ENCODE data around the gene UBE2E1. TPM values are rescaled to one million over a fixed set of nuclear protein-coding genes. Genes with fewer than 3 reads are reported as not detected.
"Not testable (repeated sequence)": the region's sequence is repeated elsewhere in the genome, so short reads cannot be mapped to it uniquely, and the experiment has no call there.

UBE2E1 gene
- total RNA-seq, 1 donor from 2014 or later, result 78.8 TPM

- Mint-ChIP-seq H3K4me1 (ENCODE audit: low read depth) (peaks cover 57% of the 10 kb centered on the region), H3K4me3 (peak overlapping the region; percentile 99), H3K36me3 (ENCODE audit: low read depth) (peaks cover 42% of the 10 kb centered on the region), H3K27ac (peak overlapping the region; percentile 12), H3K27me3 (ENCODE audit: insufficient read depth) (peaks cover 5% of the 10 kb centered on the region), H3K9me3 (no peaks in the 10 kb centered on the region)
- intact Hi-C loops (cut with micrococcal nuclease), result loop anchor here (1.0 to 10.0 kb wide), 6 partner anchors 27 to 1869 kb away; partner anchors contain the start of genes NGLY1 and UBE2E2
- DNase-seq (ENCODE audit: low spot score), result no peak
These were observed 109.9 kb downstream of the UBE2E1 start for GRCh38 chr3:23915537-23916108.

- Mint-ChIP-seq H3K27me3 (ENCODE audit: insufficient read depth) (peaks cover 6% of the 10 kb centered on the region), H3K4me3 (peak overlapping the region; percentile 99), H3K4me1 (ENCODE audit: low read depth) (peaks cover 58% of the 10 kb centered on the region), H3K36me3 (ENCODE audit: low read depth) (peaks cover 45% of the 10 kb centered on the region), H3K27ac (peak overlapping the region; percentile 97), H3K9me3 (no peaks in the 10 kb centered on the region)
- intact Hi-C loops (cut with micrococcal nuclease), result loop anchor here (1.0 to 10.0 kb wide), 6 partner anchors 28 to 1868 kb away; partner anchors contain the start of genes NGLY1 and UBE2E2
- no peak for DNase-seq (ENCODE audit: low spot score)
These were observed 110.6 kb downstream of the UBE2E1 start for GRCh38 chr3:23916152-23916885.

GRCh38 chr3:23916886-23917678 lies 111.3 kb downstream of the UBE2E1 start, which contains the start of the genes NKIRAS1 and RPL15:
TSS of gene NKIRAS1 (minus strand) at chr3:23916990. CDS start at chr3:23910904, 6,086 bp downstream.
TSS of gene RPL15 (plus strand) at chr3:23917132. CDS start at chr3:23917860, 728 bp downstream.
- peak within 1 kb of the TSS; percentile 97 for H3K27ac Mint-ChIP-seq
- peaks cover 49% of the 10 kb centered on the region for H3K36me3 Mint-ChIP-seq (ENCODE audit: low read depth)
- peaks cover 8% of the 10 kb centered on the region for H3K27me3 Mint-ChIP-seq (ENCODE audit: insufficient read depth)
- peak within 1 kb of the TSS; percentile 99 for H3K4me3 Mint-ChIP-seq
- intact Hi-C loops (cut with micrococcal nuclease), result loop anchor here (1.0 to 10.0 kb wide), 8 partner anchors 28 to 1868 kb away; partner anchors contain the start of genes NGLY1, NR1D2 and UBE2E2
- DNase-seq (ENCODE audit: low spot score), result peak; percentile 96
- H3K4me1 Mint-ChIP-seq (ENCODE audit: low read depth), result peaks cover 58% of the 10 kb centered on the region
- H3K9me3 Mint-ChIP-seq, result no peaks in the 10 kb centered on the region

- H3K27me3 Mint-ChIP-seq (ENCODE audit: insufficient read depth); H3K9me3 Mint-ChIP-seq; DNase-seq (ENCODE audit: low spot score): not testable (repeated sequence)
- peak overlapping the region; percentile 99 for H3K4me3 Mint-ChIP-seq
- H3K36me3 Mint-ChIP-seq (ENCODE audit: low read depth), result peaks cover 49% of the 10 kb centered on the region
- H3K27ac Mint-ChIP-seq, result peak overlapping the region; percentile 97
- intact Hi-C loops (cut with micrococcal nuclease), result loop anchor here (1.0 to 10.0 kb wide), 7 partner anchors 28 to 1867 kb away; partner anchors contain the start of genes NGLY1, NR1D2 and UBE2E2
- H3K4me1 Mint-ChIP-seq (ENCODE audit: low read depth), result peaks cover 58% of the 10 kb centered on the region
These were observed 112.0 kb downstream of the UBE2E1 start for GRCh38 chr3:23917679-23918303.

GRCh38 chr3:23918331-23918730 lies 112.6 kb downstream of the UBE2E1 start:
- H3K27me3 Mint-ChIP-seq (ENCODE audit: insufficient read depth); DNase-seq (ENCODE audit: low spot score); H3K9me3 Mint-ChIP-seq: not testable (repeated sequence)
- H3K4me1 Mint-ChIP-seq (ENCODE audit: low read depth), result peaks cover 58% of the 10 kb centered on the region
- H3K27ac Mint-ChIP-seq, result peak overlapping the region; percentile 97
- intact Hi-C loops (cut with micrococcal nuclease), result loop anchor here (5.0 to 10.0 kb wide), 3 partner anchors 476 to 1866 kb away; partner anchors contain the start of genes NGLY1 and UBE2E2
- H3K36me3 Mint-ChIP-seq (ENCODE audit: low read depth), result peaks cover 49% of the 10 kb centered on the region
- H3K4me3 Mint-ChIP-seq, result peak overlapping the region; percentile 99

- Mint-ChIP-seq H3K36me3 (ENCODE audit: low read depth) (peaks cover 49% of the 10 kb centered on the region), H3K27ac (no peak overlapping the region), H3K4me1 (ENCODE audit: low read depth) (peaks cover 58% of the 10 kb centered on the region), H3K27me3 (ENCODE audit: insufficient read depth) (peaks cover 8% of the 10 kb centered on the region), H3K9me3 (no peaks in the 10 kb centered on the region), H3K4me3 (peak overlapping the region; percentile 99)
- DNase-seq (ENCODE audit: low spot score), result no peak
- intact Hi-C loops (cut with micrococcal nuclease), result loop anchor here (5.0 to 10.0 kb wide), 3 partner anchors 477 to 1865 kb away; partner anchors contain the start of genes NGLY1 and UBE2E2
These were observed 113.9 kb downstream of the UBE2E1 start for GRCh38 chr3:23919628-23920027.

- H3K4me1 Mint-ChIP-seq (ENCODE audit: low read depth), result peaks cover 52% of the 10 kb centered on the region
- H3K27ac Mint-ChIP-seq, result no peak overlapping the region
- H3K4me3 Mint-ChIP-seq, result peak overlapping the region; percentile 99
- no peaks in the 10 kb centered on the region for H3K9me3 Mint-ChIP-seq
- peaks cover 8% of the 10 kb centered on the region for H3K27me3 Mint-ChIP-seq (ENCODE audit: insufficient read depth)
- peaks cover 46% of the 10 kb centered on the region for H3K36me3 Mint-ChIP-seq (ENCODE audit: low read depth)
- no peak for DNase-seq (ENCODE audit: low spot score)
- intact Hi-C loops (cut with micrococcal nuclease), result no loop called here
These were observed 114.4 kb downstream of the UBE2E1 start for GRCh38 chr3:23920151-23920655.

- no peak for DNase-seq (ENCODE audit: low spot score)
- no peaks in the 10 kb centered on the region for H3K9me3 Mint-ChIP-seq
- H3K4me3 Mint-ChIP-seq, result no peak overlapping the region
- intact Hi-C loops (cut with micrococcal nuclease), result no loop called here
- H3K27me3 Mint-ChIP-seq (ENCODE audit: insufficient read depth), result peaks cover 3% of the 10 kb centered on the region
- H3K4me1 Mint-ChIP-seq (ENCODE audit: low read depth), result peaks cover 44% of the 10 kb centered on the region
- H3K27ac Mint-ChIP-seq, result no peak overlapping the region
- peaks cover 42% of the 10 kb centered on the region for H3K36me3 Mint-ChIP-seq (ENCODE audit: low read depth)
These were observed 115.3 kb downstream of the UBE2E1 start for GRCh38 chr3:23921052-23921511.

GRCh38 chr3:23923786-23924185 lies 118.0 kb downstream of the UBE2E1 start:
- Mint-ChIP-seq H3K9me3 (no peaks in the 10 kb centered on the region), H3K27me3 (ENCODE audit: insufficient read depth) (peaks cover 5% of the 10 kb centered on the region), H3K4me3 (no peak overlapping the region), H3K36me3 (ENCODE audit: low read depth) (peaks cover 25% of the 10 kb centered on the region), H3K27ac (no peak overlapping the region), H3K4me1 (ENCODE audit: low read depth) (peaks cover 20% of the 10 kb centered on the region)
- no peak for DNase-seq (ENCODE audit: low spot score)
- intact Hi-C loops (cut with micrococcal nuclease), result no loop called here

GRCh38 chr3:23926246-23926645 lies 120.5 kb downstream of the UBE2E1 start:
- Mint-ChIP-seq H3K27me3 (ENCODE audit: insufficient read depth) (peaks cover 5% of the 10 kb centered on the region), H3K4me1 (ENCODE audit: low read depth) (no peaks in the 10 kb centered on the region), H3K9me3 (no peaks in the 10 kb centered on the region), H3K4me3 (no peak overlapping the region), H3K36me3 (ENCODE audit: low read depth) (peaks cover 5% of the 10 kb centered on the region), H3K27ac (no peak overlapping the region)
- DNase-seq (ENCODE audit: low spot score), result no peak
- intact Hi-C loops (cut with micrococcal nuclease), result no loop called here

- Mint-ChIP-seq H3K4me3 (no peak overlapping the region), H3K9me3 (no peaks in the 10 kb centered on the region), H3K27me3 (ENCODE audit: insufficient read depth) (peaks cover 2% of the 10 kb centered on the region), H3K4me1 (ENCODE audit: low read depth) (no peaks in the 10 kb centered on the region), H3K27ac (no peak overlapping the region), H3K36me3 (ENCODE audit: low read depth) (no peaks in the 10 kb centered on the region)
- no peak for DNase-seq (ENCODE audit: low spot score)
- intact Hi-C loops (cut with micrococcal nuclease), result no loop called here
These were observed 121.0 kb downstream of the UBE2E1 start for GRCh38 chr3:23926736-23927135.

GRCh38 chr3:23928524-23928923 lies 122.8 kb downstream of the UBE2E1 start:
- Mint-ChIP-seq H3K9me3 (no peaks in the 10 kb centered on the region), H3K27me3 (ENCODE audit: insufficient read depth) (peaks cover 2% of the 10 kb centered on the region), H3K4me3 (no peak overlapping the region), H3K36me3 (ENCODE audit: low read depth) (no peaks in the 10 kb centered on the region), H3K4me1 (ENCODE audit: low read depth) (no peaks in the 10 kb centered on the region), H3K27ac (no peak overlapping the region)
- intact Hi-C loops (cut with micrococcal nuclease), result no loop called here
- DNase-seq (ENCODE audit: low spot score), result no peak
